Daoy (cell line): Measurements from ENCODE around the gene CYB561D1. TPM values are rescaled to one million over a fixed set of nuclear protein-coding genes. Genes with fewer than 3 reads are reported as not detected.

Experiments
- DNase-seq: peaks from one replicate; pipeline ENCODE4 v3.0.0-alpha.2; 2015; ENCODE audit warnings: low read depth
- total RNA-seq: library from RNA; depleted of rRNA; stranded (reverse); fragments of >200 nt; shearing (Covaris generic); gene quantifications from 2 replicates; pipeline ENCODE4 v1.2.3, GENCODE V29; 2014

Gene CYB561D1
- total RNA-seq, 1 experiment from 2014 or later, result 5.8 TPM

DNA sequence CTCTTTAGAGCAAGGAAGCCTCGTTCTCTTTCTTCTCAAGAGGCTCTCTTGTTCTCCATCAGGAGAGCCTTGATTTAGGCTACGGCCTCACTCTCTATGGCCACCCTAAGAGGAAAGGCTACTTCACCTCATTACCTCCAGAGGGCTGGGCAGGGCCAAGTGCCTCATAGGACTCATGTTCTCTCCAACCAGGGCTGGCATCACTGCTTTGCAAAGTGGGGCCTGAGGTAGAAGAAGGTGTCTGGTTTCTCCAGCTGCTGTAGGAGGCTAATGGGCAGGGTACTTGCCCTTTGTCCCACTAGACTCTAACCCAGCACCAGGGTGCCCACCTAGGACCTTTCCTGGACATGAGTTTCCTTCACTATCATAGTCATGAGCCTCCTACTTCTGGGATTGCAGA is 12.2 kb upstream of the CYB561D1 start:
- no peak for DNase-seq

DNA sequence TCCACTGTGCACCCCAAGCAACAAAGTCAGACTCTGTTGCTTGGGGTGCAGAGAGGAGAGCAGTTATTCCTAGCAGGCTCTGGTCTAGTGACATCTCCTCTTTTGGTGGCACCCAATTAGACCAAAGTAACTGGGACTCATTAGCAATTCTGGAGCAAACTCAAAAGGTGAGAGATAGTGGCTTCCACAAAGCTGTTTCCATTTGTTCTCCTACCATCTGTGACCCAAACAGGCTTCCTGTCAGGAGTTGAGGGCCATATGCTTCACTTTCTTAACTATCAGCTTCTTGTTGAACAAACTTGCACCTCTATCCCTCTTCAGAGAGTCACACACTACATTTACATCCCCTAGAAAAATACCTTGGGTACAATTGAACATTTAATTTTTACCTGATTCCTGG is 11.7 kb upstream of the CYB561D1 start:
- no peak for DNase-seq

DNA sequence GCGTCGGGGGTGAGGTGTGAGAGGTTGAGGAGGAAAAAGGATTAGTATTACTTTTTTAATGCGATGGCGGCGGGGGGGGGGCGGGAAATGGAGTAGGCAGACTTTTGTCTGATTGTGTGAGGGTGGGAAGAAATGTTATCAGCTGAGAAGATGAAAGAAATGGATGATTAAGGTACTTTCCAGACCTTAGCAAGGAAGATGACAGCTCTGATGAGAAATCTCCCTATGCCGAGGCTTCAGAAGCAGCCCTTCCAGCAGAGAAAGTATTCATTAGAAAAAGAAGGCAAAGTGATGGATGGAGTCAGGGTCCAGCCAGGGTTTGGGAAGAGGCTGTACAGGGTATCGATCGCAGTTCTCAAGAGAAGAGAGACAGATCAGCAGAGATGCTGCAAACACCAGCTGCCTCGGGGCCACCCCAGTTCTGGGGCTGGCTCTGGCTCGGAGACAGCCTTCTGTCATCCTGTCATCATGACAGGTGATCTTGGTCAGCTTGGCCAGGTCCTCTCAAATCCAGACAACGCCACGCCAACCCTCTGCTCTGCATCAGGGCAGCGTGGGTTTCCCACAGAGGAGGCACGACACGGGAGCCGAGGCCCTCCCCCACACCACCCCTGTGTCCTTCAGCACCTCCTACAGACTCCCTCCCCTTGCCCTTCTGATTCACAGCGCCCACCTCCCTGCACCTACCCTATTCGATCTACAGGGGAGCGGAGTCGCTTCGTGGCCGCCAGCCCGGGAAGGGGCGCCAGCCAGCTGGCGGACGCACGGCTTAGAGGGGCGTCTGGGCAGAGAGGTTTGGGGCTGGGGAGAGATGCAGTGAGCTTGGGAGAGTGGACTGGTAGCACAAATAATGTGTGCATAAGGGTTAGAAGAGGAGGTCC is 10.9 kb upstream of the CYB561D1 start:
- peak; percentile 36 for DNase-seq

DNA sequence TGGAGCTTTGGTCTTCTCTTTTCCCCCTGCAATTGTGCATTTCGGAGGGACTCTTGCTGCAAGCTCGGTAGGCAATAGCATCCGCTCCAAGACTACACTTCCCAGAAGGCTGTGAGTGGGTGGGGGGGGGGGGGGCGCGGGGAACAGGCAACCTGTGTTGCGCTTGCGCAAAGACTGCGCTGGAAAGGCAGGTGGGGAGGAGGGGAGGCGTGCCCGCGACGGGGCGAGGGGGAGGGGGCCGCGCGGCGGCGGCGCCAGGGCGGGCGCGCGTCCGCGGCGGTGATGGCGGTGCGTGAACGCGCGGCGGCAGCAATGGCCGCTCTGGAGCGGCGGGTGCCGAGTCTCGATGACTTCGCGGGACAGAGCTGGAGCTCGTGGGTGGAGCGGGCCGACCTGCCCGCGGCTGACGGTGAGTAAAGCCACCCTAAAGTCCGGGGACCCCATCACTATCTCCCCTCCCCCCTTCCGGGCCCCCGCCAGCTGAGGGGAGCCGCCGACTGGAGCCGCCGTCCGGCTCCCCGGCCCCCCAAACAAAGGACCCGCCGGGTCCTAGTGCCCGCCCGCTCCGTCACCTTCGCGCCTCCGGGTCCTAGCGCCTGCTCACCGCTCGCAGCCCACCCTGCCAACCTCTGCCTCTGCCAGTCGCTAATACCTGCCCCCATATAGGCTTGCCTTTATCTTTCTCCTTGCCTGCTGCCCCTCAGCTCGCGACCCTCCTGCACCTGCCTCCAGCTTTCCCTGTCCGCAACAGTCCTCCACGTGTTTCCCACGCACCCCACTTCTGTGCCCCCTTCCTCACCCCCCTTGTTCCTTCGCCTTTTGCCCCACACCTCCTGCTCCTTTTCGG is 10.0 kb upstream of the CYB561D1 start, which contains the start of gene ATXN7L2:
ATXN7L2 (plus strand) TSS at position 234 of the 847 bp plus-strand sequence; CDS start at position 283, 49 bp downstream.
- DNase-seq, result peak; percentile 99

DNA sequence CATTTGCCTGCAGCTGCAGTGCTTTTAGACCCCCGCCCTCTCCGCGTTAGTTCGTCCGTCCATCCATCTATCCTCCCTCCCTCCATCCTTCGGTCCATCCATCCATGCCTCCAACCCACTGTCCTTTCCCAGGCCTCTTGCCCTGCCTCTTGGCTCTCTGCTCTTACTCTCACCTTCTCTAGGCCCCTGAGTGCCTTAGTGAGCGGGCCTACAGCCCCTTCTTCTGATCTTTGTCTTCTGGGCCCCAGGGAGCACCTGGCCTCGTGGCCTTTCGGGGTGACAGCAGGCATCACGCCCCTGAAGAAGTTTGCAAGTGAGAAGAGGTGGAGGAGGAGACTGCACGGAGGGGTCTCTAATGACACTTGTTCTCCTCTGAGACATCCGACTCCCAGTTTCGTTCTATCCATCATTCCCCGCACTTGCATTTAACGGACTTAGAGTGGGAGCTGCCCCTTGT is 9.3 kb upstream of the CYB561D1 start:
- no peak for DNase-seq

DNA sequence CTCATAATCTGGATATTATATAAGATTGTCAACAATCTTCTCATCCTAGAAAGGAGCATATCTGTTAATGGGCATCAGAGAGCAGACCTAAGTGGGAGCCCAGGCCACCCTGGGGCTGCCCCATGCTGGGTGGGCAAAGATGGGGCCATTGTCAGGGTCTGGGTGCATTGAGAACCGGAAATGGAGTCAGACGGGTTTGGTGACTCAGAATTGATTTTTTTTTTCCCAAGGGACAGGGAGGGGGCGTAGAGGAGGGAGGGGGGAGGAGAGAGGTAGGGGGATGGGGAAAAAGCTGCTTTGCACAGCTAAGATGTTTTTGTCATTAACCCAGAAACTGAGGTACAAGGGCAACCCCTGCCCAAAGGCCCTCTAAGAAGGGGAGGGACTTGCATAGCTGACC is 8.9 kb upstream of the CYB561D1 start:
- DNase-seq, result peak; percentile 64

DNA sequence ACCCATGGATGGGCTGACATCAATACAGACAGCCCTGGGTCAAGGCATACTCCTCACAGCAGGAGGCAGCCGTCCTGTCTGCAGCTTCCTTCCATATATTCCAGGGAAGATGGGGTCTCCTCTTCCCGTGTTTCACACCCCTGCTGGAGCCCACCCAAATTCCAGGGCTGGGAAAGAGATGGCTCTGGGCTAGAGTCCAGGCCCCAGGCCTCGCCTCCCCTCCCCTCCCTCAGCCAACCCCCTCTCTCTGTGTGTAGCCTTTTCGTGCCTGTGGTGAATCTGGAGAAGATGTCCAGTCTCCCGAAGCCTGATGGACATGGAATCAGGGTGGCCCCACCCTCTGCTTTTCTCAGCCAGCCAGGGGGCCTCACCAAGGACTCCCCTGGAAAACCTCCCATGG is 6.6 kb upstream of the CYB561D1 start:
- no peak for DNase-seq

DNA sequence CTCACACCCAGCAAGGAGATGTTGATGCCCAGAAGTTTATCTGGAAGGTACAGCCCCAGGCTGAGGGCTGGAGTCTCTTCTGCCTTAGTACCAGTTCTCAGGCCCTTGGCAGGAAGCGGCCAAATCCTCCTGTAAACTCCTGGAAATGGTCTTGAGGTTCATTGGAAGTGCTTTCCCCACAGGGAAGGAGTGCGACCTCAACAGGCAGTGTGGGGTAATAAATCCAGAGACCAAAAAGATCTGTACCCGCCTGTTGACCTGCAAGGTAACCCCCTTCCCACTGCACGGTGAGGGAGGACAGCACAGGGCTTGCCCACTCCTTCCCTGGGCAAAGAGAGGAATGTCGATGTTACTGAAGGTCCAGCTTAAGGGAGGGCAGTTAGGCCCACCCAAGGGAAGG is 5.7 kb upstream of the CYB561D1 start:
- DNase-seq, result no peak

DNA sequence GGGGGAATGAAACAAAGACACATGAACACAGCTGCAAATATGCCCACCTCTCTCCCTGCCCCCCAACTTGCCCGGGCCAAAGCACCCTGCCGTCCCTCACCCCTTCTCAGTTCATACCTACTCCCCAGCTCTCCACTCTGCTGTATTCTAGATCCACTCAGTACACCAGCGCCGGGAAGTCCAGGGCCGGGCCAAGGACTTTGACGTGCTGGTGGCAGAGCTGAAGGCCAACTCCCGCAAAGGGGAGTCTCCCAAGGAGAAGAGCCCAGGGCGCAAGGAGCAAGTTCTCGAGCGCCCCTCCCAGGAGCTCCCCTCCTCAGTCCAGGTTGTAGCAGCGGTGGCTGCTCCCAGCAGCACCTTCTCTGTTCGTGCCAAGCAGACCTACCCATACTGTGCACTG is 5.2 kb upstream of the CYB561D1 start:
- no peak for DNase-seq

DNA sequence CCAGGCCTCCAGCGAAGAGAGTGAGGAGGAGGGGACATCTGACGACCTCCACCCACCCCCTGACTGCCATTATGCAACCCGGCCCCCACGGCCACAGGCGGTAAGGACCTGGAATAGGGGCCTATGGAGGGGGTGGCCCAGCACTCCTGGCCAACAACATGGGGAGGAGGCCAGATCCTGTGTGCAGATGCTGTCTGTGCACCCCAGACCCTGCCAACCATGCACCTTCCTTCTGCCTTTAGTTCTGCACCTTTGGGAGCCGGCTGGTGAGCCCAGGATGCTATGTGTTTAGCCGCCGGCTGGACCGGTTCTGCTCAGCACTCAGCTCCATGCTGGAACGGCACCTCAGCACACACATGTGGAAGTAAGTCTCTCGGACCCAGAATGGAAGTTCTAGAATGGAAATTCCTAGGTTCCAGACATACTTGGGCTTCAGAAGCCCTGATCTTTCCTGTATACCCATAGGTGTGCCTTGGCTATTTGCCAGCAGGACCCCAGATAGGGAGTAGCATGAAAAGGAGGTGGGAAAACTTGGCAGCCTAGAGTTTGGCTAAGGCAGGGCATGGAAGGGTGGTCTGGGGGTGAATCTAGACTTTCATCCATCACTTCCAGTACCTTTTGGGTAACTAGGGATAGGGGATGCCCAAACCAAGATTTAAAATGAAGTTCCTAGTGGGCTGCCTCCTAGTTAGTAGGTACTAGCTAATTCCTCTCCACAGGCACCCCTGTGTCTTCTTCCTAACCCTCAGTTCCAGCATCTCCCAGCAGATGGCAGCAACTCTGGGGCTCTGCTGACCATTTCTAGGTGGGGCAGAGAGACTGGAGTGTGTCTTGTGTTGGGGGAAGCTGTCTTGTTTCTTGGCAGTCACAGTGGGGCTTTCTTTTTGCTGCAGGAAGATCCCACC is 3.6 kb upstream of the CYB561D1 start:
- DNase-seq, result peak; percentile 69

DNA sequence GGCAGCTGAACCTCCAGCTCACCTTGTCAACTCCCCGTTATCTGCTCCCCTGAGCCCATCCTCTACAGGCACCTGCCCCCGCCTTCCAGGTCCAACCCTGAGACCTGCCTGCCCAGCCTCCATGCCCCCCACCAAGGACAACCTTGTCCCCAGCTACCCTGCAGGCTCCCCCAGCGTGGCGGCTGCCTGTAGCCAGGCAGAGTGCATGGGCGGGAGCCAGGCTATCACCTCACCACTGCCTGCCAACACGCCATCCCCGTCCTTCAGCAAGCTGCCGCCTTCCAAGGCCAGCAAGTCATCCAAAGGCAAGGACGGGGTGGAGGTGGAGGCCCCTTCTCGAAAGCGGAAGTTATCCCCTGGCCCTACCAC is 3.0 kb upstream of the CYB561D1 start:
- DNase-seq, result no peak

DNA sequence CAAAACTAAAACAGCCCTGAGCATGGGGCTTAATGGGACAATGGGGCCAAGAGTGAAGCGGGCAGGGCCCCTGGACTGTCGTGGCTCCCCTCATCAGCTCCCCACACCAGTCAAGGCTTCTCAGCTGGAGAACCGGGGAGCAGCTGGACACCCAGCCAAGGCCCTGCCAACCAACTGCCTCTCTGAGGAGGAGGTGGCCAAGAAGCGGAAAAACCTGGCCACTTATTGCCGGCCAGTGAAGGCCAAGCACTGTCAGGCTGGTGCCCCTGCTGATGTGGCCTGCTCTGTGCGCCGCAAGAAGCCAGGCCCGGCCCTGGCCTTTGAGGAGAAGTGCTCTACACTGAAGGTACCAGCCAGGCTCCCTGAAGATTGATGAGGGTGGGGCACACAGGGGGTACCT is 2.5 kb upstream of the CYB561D1 start:
- DNase-seq, result no peak

DNA sequence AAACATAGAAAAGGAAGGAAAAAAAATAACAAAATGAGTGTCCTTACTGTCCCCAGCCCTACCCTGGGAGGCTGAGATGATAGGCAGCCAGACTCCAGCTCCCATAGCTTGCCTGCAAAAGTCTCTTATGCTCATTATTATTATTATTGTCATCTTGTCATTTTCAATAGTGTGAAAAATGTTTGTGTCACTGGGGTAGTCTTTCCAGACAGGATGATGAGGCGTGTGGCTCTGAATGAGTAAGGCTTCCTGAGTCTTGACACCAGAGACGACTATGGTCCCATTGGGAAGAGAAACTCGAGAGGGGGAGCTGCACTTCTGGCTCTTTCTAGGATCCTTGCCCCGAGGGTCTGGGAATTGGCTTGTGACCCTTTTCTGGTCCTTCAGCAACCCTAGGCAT is 1.1 kb upstream of the CYB561D1 start:
- DNase-seq, result no peak

DNA sequence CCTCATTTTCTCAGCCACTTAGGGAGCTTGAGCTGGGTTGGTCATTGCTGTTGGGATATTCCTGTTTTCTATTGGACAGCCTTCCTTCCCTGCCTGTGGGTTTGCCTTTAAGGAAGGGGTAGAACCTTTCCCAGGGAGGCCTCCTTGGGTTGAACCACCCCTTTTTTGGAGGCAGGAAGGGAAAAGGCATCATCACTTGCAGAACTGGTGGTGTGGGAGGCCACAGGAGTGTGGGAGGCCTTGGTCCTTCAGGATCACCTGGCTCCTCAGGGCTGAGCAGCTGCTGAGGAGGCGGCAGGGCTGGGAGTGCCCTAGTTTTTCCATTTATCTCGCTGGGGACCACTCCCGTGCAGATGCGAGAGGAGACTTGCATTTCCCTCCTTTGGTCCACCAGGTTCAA is 667 bp upstream of the CYB561D1 start:
- DNase-seq, result no peak

DNA sequence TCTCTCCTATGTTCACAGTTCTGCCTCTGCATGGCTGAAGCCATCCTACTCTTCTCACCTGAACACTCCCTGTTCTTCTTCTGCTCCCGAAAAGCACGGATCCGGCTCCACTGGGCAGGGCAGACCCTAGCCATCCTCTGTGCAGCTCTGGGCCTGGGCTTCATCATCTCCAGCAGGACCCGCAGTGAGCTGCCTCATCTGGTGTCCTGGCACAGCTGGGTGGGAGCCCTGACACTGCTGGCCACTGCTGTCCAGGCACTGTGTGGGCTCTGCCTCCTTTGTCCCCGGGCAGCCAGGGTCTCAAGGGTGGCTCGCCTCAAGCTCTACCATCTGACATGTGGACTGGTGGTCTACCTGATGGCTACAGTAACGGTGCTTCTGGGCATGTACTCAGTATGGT is 1.8 kb downstream of the CYB561D1 start:
- no peak for DNase-seq

DNA sequence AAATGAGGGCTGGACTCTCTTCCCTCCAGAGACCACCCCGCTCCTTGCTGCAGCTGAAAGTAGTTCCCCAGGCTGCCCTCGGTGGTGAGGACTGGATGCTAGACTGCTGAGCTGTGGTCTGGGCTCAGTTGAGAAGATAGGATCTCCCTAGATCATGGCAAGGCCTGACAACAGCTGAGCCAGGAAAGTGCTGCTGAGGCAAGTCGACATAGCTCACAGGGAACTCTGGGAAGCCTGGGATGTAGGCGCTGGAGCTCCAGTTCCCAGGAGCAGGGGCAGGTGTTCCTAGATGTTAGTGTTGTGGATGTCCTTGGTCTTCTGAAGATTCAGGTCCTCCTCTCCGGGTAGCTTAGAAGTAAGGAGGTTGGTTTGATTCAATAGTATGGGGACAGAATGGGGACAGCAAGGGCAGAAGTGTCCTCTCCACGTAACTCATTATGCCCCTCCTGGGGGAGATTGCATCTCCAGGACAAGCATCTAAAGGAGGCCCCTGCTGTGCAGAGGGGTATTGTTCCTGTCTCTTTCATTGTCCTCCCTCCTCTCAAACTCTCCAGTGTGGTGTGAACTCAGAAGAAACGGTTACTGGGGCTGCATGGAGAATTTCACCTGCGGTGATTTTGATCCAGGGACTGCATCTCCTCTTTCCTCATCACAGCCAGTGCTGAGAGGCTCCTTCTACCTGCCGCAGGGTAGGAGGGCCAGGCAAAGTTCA is 3.7 kb downstream of the CYB561D1 start:
- DNase-seq, result no peak

DNA sequence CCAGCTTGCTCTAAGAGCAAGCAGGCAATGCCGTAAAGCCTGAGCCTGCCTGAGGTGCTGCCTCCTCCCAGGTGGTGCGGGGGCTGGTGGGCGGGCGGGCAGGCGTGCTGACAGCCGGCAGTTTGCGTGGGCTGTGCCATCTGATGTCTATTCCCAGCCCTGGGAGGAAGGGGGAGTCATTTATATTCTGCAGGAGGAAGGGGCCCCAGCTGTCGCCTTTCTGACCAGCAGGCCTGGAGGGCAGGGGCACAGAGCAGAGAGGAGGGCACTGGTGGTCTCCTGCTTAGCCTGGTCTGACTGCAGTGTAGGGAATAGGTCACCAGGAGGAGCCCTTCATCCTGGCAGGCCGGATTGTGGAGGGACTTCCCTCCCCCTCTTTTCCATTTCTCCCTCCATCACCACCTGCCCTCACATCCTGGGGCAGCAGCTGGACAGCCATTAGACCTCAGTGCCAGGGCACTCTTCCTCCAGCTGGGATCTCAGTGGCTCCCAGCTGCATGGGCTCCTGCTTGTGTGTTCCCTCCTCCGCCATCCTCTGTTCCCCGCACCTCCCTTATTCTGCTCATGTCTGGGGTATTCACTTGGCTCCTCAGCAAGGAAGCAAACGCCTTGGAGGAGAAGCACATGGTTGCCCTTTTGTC is 4.4 kb downstream of the CYB561D1 start:
- DNase-seq, result peak; percentile 47

DNA sequence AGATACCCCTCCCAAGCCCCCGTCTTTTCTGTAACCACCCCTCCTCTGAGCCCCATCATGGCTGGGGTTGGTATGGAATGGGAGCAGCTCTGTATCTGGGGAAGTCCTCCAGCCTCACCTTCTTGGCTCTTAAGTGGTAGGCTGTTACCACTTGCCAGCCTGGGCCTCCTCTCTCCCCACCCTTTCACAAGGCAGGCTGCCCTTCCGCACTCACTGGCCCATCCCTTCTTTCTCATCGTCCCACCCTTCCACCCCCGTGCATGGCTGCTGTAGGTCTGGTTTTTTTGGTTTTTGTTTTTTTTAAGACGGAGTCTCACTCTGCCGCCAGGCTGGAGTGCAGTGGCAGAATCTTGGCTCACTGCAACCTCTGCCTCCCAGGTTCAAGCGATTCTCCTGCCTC is 5.2 kb downstream of the CYB561D1 start:
- no peak for DNase-seq

DNA sequence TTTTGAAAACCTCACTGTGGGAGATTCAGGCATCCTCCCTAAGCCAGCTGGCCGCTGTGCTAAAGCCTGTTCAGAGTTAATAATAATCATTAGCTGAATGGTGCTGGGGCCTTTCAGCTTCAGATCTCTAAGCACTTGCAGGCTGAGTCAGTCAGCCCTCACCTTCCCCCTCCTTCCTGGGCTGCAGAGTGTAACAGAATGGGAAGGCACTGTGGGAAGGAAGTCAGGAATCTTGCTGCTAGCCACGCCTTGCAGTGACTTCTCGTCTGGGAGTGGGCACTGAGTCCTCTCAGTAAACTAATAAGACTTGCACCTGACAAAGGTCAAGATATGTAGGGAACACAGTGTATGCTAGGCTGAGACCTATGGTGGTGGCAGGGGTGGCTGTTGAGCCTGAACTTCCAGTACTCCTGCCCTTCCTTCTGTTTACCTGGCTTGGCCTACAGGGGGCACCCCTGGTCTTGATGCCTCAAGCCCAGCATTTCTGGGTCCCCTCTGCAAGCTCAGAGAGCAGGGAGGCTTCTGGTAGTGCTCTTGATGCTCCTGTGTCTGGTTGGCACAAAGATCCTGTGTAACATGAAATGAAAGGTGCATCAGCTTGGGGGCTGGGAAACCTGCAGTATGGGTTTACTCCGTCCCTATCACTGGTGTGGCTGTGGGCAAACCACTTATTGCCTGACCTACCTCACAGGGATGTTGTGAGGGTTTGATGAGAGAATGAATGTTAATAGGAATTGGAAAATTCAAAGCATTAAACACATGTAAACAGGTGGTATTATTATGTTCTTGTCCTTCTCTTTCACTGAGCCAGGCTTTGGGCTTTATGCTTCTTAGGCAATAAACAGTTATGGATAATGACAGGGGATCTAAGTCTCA is 6.0 kb downstream of the CYB561D1 start:
- peak; percentile 53 for DNase-seq
